ENCODE results near the gene TOPBP1.
"Not testable (repeated sequence)": the region's sequence is repeated elsewhere in the genome, so short reads cannot be mapped to it uniquely, and the experiment has no call there.

Gene TOPBP1

GRCh38 chr3:133575086-133575485 lies 86.7 kb downstream of the TOPBP1 start:
- H3K4me3 ChIP-seq, result peak overlapping the region; percentile 68 to 91 (median 73)
- H3K27ac ChIP-seq, result peak overlapping the region; percentile 80 to 98 (median 94)

DNA sequence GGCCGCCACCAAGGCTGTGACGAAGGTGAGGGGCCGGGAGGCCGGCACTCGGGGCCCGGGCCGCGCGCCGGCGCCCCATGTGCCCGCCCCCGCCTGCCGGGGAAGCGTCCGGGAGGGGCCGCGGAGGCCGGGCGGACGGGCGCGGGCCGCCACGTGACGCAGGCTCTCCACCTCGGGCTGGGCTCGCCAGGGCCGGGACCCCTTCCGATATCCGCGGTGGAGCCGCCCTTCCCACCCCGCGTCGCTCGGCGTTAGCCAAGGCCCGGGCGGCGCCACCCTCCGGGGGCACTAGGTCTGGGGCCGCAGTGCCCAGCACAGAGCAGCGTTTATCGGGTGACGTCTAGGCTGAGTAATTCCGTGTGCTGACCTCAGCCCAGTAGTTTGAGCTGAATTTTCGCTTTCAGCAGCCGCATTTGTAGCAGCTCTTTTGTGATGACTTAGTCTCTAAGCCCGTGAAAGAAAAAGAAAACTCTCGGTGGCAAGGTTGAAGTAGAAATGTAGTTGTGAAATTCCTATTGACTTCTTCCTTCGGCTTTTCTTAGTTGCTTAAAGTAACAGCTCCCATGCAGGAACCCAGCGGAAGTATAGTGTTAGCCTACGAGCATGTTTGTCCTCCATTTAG lies 87.4 kb downstream of the TOPBP1 start:
- H3K27ac ChIP-seq, result peak overlapping the region; percentile 80 to 98 (median 94)
- peak overlapping the region; percentile 68 to 91 (median 73) for H3K4me3 ChIP-seq

DNA sequence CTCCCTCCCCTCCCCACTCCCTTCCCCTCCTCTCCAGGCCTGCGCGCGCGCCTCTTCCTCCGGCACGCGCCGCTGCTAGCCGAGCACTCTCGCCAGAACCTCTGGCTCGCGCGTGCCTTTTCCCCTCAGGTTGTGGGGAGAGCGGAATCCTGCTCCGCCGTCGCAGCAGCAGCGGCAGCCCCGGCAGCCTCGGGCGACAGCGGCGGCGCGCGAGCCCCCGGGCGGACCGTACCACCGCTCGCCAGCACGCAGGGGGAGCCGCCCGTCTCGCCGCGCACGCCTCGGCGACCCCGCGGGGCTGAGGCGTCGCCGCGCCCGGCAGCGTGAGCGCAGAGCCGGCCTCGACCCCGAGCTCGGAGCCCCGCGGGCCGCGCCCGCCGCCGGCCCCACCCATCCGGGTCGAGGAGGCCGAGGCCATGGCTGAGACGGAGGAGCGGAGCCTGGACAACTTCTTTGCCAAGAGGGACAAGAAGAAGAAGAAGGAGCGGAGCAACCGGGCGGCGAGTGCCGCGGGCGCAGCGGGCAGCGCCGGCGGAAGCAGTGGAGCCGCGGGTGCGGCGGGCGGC lies 88.0 kb downstream of the TOPBP1 start, which contains the start of gene CDV3:
Gene CDV3, plus strand, starts transcription at position 58 of the 566 bp plus-strand sequence. Its CDS starts 359 bp downstream, at position 417.
- Histone ChIP-seq H3K27ac (peak within 1 kb of the TSS; percentile 85 to 98 (median 94)), H3K4me3 (peak within 1 kb of the TSS; percentile 68 to 91 (median 73))

DNA sequence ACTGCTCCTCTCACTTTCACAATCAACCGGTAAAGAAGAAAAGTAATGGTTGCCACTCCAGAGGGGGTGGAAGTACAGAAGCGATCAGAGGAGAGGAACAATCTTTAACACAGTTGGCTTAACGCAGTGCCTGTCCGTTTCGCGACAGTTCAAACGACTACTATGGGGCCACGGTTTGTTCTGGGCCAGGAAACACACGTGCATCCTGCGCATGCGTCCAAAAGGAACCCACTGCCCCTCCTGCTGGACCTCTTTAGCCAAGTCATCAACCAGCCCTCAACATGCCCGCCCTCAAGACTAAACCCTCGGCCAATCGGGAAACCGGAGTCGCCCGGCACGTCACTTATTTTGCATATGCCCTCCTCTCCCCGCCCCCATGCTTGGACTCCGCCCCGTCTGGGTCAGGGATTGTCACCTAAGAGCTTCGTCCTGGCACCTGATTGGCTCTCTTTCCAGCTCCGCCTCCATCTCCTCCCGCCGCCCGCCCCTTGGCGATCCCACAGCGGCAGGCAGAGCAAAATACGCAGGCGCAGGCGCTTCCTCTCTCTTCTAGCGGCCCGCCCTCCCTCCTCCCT lies 88.6 kb downstream of the TOPBP1 start:
- Histone ChIP-seq H3K4me3 (peak overlapping the region; percentile 43 to 91 (median 69)), H3K27ac (peak overlapping the region; percentile 85 to 98 (median 93))

DNA sequence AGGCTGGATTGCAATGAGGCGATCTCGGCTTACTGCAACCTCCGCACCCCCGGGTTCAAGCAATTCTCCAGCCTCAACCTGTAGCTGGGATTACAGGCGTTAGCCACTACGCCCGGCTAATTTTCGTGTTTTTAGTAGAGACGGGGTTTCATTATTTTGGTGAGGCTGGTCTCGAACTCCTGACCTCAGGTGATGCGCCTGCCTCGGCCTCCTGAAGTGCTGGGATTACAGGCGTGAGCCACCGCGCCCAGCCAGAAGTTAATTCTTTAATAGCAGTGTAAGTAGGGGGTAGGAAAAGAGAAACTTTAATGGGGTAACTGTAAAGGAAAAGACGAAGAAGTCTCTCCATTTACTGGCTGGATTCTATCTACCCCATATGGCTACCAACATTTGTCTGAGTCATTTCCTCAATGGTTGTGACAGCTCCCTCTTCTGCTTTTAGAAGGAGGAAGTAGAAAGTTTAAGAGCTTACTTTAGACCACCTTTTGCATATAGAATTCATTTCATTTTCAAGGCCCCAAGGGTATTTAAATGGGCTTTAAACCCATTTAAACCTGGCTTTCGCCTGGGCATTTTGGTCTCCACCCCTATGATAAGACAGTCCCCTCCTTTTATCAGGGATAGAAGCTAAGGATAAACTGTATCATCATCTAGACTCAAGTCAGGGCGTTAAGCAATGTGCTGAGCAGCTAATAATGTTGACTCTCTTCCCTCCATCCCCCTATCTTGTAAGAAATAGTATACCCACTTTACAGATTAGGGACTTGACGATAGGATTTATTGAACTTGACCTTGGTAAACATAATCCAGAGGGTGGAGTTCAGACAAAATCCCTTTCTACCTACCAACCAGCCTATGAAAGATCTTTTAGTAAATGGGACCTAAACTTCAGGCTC lies 89.3 kb downstream of the TOPBP1 start:
- peak overlapping the region in 20 of 21 experiments; percentile 39 to 97 (median 89) for H3K27ac ChIP-seq
- peak overlapping the region in 5 of 7 experiments; percentile 0 to 43 (median 34) for H3K4me3 ChIP-seq

GRCh38 chr3:133570937-133571320 lies 90.8 kb downstream of the TOPBP1 start:
- Histone ChIP-seq H3K4me3 (no peak overlapping the region), H3K27ac (peak overlapping the region in 8 of 21 experiments; percentile 2 to 93 (median 46))

DNA sequence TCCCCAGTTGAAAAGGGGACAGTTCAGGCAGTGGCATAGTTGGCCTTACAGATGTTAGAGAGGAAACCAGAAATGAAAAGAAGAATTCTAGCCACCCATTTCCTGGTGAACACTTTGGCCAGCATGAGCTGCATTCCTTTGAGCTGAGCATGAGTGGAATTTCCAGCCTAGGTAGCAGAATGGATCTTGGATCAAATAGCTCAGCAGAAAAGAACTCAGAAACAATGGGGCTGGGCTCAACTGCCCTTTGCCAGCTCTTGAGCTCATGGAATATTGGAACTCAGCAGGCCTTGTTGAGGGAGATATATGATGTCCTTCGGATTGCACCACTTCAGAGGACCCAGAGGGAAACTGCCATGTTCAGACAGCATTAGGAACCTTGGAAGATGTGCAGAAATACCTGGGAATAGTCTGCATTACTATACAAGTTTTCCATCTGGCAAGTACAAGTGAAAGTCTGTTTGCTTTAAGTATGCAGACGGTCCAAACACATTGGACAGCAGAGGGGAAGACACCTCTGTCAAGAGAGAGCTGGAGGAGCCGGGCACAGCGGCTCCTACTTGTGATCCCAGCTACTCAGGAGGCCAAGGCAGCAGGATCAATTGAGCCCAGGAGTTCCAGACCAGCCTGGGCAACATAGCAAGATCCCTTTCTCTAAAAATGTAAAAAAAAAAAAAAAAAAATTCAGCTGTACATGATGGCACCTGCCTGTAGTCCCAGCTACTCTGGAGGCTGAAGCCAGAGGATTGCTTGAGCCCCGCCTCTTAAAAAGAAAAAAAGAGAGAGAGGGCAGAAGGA lies 91.4 kb downstream of the TOPBP1 start:
- peak overlapping the region in 12 of 21 experiments; percentile 1 to 63 (median 32) for H3K27ac ChIP-seq

GRCh38 chr3:133568294-133569014 lies 93.3 kb downstream of the TOPBP1 start:
- H3K4me3 ChIP-seq, result no peak overlapping the region
- peak overlapping the region in 1 of 21 experiments; percentile 9 for H3K27ac ChIP-seq

More for the DNA sequence above, 91.4 kb downstream of the TOPBP1 start:
- no peak overlapping the region for H3K4me3 ChIP-seq

DNA sequence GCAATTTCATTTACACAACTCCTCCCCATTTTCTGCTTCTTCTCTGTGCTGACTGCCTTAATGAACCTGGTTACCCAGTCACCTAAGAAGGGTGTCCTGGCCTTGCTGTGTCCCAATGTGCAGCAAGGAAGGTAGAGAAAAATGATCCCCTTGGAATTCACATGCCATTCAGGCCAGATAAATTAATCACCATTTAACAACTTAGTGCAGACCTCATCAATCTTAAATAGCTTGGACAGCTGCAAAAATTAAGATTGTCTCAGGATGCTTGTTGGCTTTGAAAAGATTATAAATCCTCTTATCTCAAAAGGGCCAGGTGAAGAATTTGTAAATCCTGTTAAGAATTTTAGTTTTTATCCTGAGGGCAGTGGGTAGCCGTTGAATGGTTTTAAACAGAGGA lies 97.9 kb downstream of the TOPBP1 start:
- H3K27ac ChIP-seq, result no peak overlapping the region
- H3K4me3 ChIP-seq, result no peak overlapping the region

DNA sequence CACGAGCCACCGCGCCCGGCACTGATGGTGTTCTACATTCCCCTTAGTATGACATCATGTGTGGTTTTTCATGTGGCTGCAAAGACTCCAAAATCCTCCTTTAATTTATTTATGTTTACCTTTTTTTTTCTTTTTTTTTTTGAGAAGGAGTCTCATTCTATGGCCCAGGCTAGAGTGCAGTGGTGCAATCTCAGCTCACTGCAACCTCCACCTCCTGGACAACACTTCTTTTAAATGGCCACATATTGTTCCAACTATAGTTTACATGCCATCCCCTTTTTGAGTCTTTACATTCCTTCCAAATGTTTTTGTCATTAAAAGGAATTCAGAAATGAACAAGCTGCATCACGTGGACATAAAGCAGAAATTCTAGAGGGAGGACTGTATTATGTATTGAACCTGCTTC lies 98.6 kb downstream of the TOPBP1 start:
- H3K27ac ChIP-seq, result no peak overlapping the region
- H3K4me3 ChIP-seq, result no peak overlapping the region

GRCh38 chr3:133562376-133562775 lies 99.4 kb downstream of the TOPBP1 start:
- H3K27ac ChIP-seq, result no peak overlapping the region
- no peak overlapping the region for H3K4me3 ChIP-seq

GRCh38 chr3:133561679-133562078 lies 100.1 kb downstream of the TOPBP1 start:
- no peak overlapping the region for H3K27ac ChIP-seq
- H3K4me3 ChIP-seq, result no peak overlapping the region

GRCh38 chr3:133551589-133551988 lies 110.2 kb downstream of the TOPBP1 start:
- not testable (repeated sequence) for H3K27ac ChIP-seq, H3K4me3 ChIP-seq

All from skin epidermis (tissue), 12 donors.